HCT116 (cell line): ENCODE results near the gene MFAP2. TPM values are rescaled to one million over a fixed set of nuclear protein-coding genes. Genes with fewer than 3 reads are reported as not detected.

Experiments
- ATAC-seq: fragments of 200-7000 bp; cut with Tn5 transposase; 2 replicates; pipeline ENCODE4 v1.9.1; 2020; ENCODE audit warnings: mild to moderate bottlenecking, moderate library complexity
- BruUV-seq: library from RNA; stranded (reverse); fragments of 400-500 nt; replicated peaks from 2 replicates; lab custom pipeline; 2021; lab: Mats Ljungman, UMichigan
- CTCF ChIA-PET: fragments of 300-600 bp; sonication (Branson Sonifier 250); formaldehyde crosslinking; loops from one replicate; lab custom pipeline; 2021; ENCODE audit warnings: antibody characterized with exemption; lab: Charles Lee
- POLR2A ChIA-PET: fragments of 300-600, 350-600 bp; sonication (Branson Sonifier 250); formaldehyde crosslinking; loops from one replicate; lab custom pipeline; 2021; ENCODE audit warnings: antibody characterized with exemption; lab: Charles Lee
- RAD21 ChIA-PET, 2 experiments: fragments of 300-600 bp; sonication (Branson Sonifier 250); formaldehyde crosslinking; loops; one replicate each; lab custom pipeline; 2023; ENCODE audit warnings: low total read pairs in 2 of 2; ENCODE audit not compliant: uncharacterized antibody in 2 of 2, unreplicated experiment in 2 of 2, low non-redundant PET in 1 of 2; lab: Charles Lee
- DNase-seq: peaks from one replicate; pipeline ENCODE4 v3.0.0-alpha.2; 2010; ENCODE audit warnings: low read depth, low spot score
- H2AFZ ChIP-seq: fragments of 200-600 bp; shearing (Covaris generic), sonication (generic); 2 replicates; pipeline ENCODE4 v1.6.1; 2017; ENCODE audit warnings: low read depth, mixed run types, mixed read lengths, antibody characterized with exemption, low read length; ENCODE audit not compliant: poor library complexity, severe bottlenecking
- H3K27ac ChIP-seq: 2 replicates; pipeline ENCODE4 v1.5.1; 2012; ENCODE audit warnings: low read depth, low read length
- H3K27me3 ChIP-seq: fragments of 200-600 bp; sonication (generic); 2 replicates; pipeline ENCODE4 v1.6.1; 2016; ENCODE audit warnings: mixed run types, low read length, mixed read lengths; ENCODE audit not compliant: insufficient read depth
- H3K36me3 ChIP-seq, 2 experiments: fragments of 200-500 bp in 1 of 2; fragments of 200-600 bp in 1 of 2; sonication (Bioruptor generic) in 1 of 2; sonication (generic) in 1 of 2; 2 replicates each; pipeline versions ENCODE4 v1.5.1 to v1.6.1; 2014 to 2016; ENCODE audit warnings: low read length in 2 of 2, inconsistent platforms in 1 of 2, mixed read lengths in 1 of 2, mixed run types in 1 of 2; ENCODE audit not compliant: insufficient read depth in 2 of 2, control insufficient read depth in 1 of 2
- H3K4me1 ChIP-seq, 2 experiments: fragments of 200-600 bp in 1 of 2; sonication (generic) in 1 of 2; 2 replicates each; pipeline versions ENCODE4 v1.5.1 to v1.6.1; 2012 to 2017; ENCODE audit warnings: low read length in 2 of 2, inconsistent platforms in 1 of 2, mild to moderate bottlenecking in 1 of 2, mixed read lengths in 1 of 2, mixed run types in 1 of 2, moderate library complexity in 1 of 2; ENCODE audit not compliant: insufficient read depth in 2 of 2, control insufficient read depth in 1 of 2
- H3K4me2 ChIP-seq: fragments of 200-600 bp; sonication (generic); 2 replicates; pipeline ENCODE4 v1.6.1; 2017; ENCODE audit warnings: mixed run types, low read length, mixed read lengths
- H3K4me3 ChIP-seq, 2 experiments: fragments of 200-600 bp in 1 of 2; sonication (generic) in 1 of 2; replicated peaks in 1 of 2; 2 replicates each; pipeline ENCODE4 v1.5.1; 2011 to 2016; ENCODE audit warnings: low read length in 2 of 2, control low read depth in 1 of 2, low read depth in 1 of 2, mild to moderate bottlenecking in 1 of 2, mixed read lengths in 1 of 2, mixed run types in 1 of 2
- H3K79me2 ChIP-seq: fragments of 200-600 bp; sonication (generic); 2 replicates; pipeline ENCODE4 v1.6.1; 2017; ENCODE audit warnings: mild to moderate bottlenecking, mixed run types, low read length, moderate library complexity, mixed read lengths; ENCODE audit not compliant: insufficient read depth
- H3K9ac ChIP-seq: fragments of 200-600 bp; sonication (generic); 2 replicates; pipeline ENCODE4 v1.6.1; 2016; ENCODE audit warnings: low read length, mixed read lengths
- H3K9me2 ChIP-seq: fragments of 200-600 bp; sonication (generic), shearing (Covaris generic); 2 replicates; pipeline ENCODE4 v1.6.1; 2017; ENCODE audit warnings: mixed run types, mild to moderate bottlenecking, moderate library complexity; ENCODE audit not compliant: insufficient read depth
- H3K9me3 ChIP-seq, 2 experiments: fragments of 200-500 bp in 1 of 2; fragments of 200-600 bp in 1 of 2; sonication (Bioruptor generic) in 1 of 2; sonication (generic) in 1 of 2; 2 replicates each; pipeline ENCODE4 v1.6.1; 2014 to 2017; ENCODE audit warnings: low read length in 2 of 2, mixed read lengths in 2 of 2, inconsistent platforms in 1 of 2, low read depth in 1 of 2, mild to moderate bottlenecking in 1 of 2, mixed run types in 1 of 2, moderate library complexity in 1 of 2; ENCODE audit not compliant: control insufficient read depth in 1 of 2, insufficient read depth in 1 of 2
- H4K20me1 ChIP-seq: fragments of 200-600 bp; sonication (generic), shearing (Covaris generic); 2 replicates; pipeline ENCODE4 v1.6.1; 2017; ENCODE audit warnings: mixed run types, mild to moderate bottlenecking, moderate library complexity; ENCODE audit not compliant: insufficient read depth
- CEBPB ChIP-seq: IDR thresholded peaks from 2 replicates; pipeline ENCODE4 v1.6.1; 2012; ENCODE audit warnings: low read depth
- EGR1 ChIP-seq: IDR thresholded peaks from 2 replicates; pipeline ENCODE4 v1.6.1; 2012; ENCODE audit warnings: low read depth
- EZH2 ChIP-seq: fragments of 200-600 bp; sonication (generic); IDR thresholded peaks from 2 replicates; pipeline ENCODE4 v1.6.1; 2017; ENCODE audit warnings: antibody characterized with exemption, mixed run types
- EZH2phosphoT487 ChIP-seq: fragments of 200-600 bp; IDR thresholded peaks from 2 replicates; pipeline ENCODE4 v1.6.1; 2018; ENCODE audit warnings: antibody characterized with exemption, borderline replicate concordance
- JUND ChIP-seq: IDR thresholded peaks from 2 replicates; pipeline ENCODE4 v1.6.1; 2012
- POLR2A ChIP-seq: IDR thresholded peaks from 2 replicates; pipeline ENCODE4 v1.7.0; 2011; ENCODE audit warnings: borderline replicate concordance; ENCODE audit not compliant: insufficient read depth, insufficient read length; ENCODE audit errors: extremely low read depth
- POLR2AphosphoS5 ChIP-seq: IDR thresholded peaks from 2 replicates; pipeline ENCODE4 v1.6.1; 2011; ENCODE audit warnings: mild to moderate bottlenecking, low read depth, low read length, moderate library complexity
- RAD21 ChIP-seq: IDR thresholded peaks from 2 replicates; pipeline ENCODE4 v1.6.1; 2012; ENCODE audit warnings: low read depth, mild to moderate bottlenecking
- SP1 ChIP-seq: IDR thresholded peaks from 2 replicates; pipeline ENCODE4 v1.6.1; 2012; ENCODE audit warnings: low read depth
- SRF ChIP-seq: IDR thresholded peaks from 2 replicates; pipeline ENCODE4 v1.6.1; 2012; ENCODE audit warnings: low read depth
- ZNF274 ChIP-seq: fragments of 200-500 bp; sonication (Bioruptor generic); IDR thresholded peaks from 2 replicates; pipeline ENCODE4 v1.6.1; 2014; ENCODE audit warnings: mild to moderate bottlenecking, low read depth, low read length, inconsistent platforms
- intact Hi-C: fragments of 100-400 bp; cut with micrococcal nuclease; formaldehyde crosslinking; loops from 2 replicates; pipeline ENCODE4 v1.10.0; 2022
- total RNA-seq: library from RNA; stranded (reverse); gene quantifications from one replicate; pipeline ENCODE4 v1.2.1, GENCODE V29; 2021; ENCODE audit not compliant: unreplicated experiment
- TF ChIP-seq, protein P1 (sequence below), 3 experiments: fragments of 200-600 bp in 1 of 3; sonication (generic) in 1 of 3; IDR thresholded peaks in 2 of 3; conservative IDR thresholded peaks in 1 of 3; 2 replicates each; pipeline ENCODE4 v1.5.1; 2012 to 2017; ENCODE audit warnings: low read depth in 2 of 3, low read length in 2 of 3, antibody characterized with exemption in 1 of 3, borderline replicate concordance in 1 of 3, control low read depth in 1 of 3, mild to moderate bottlenecking in 1 of 3, mixed read lengths in 1 of 3, mixed run types in 1 of 3, moderate library complexity in 1 of 3; ENCODE audit not compliant: insufficient read depth in 1 of 3

The MFAP2 gene
- total RNA-seq, 1 experiment from 2014 or later, result 63.1 TPM

- no peak overlapping the region for H2AFZ ChIP-seq
- H3K4me2 ChIP-seq, result no peak overlapping the region
- no peak overlapping the region for H3K27ac ChIP-seq
- no peaks in the 10 kb centered on the region for H3K27me3 ChIP-seq
- TF ChIP-seq SRF (no peak), SP1 (no peak), JUND (no peak), EGR1 (no peak), POLR2AphosphoS5 (no peak)
- TF ChIP-seq, all 23 proteins: peak for 0
- Histone ChIP-seq H3K9me3 (no peaks in the 10 kb centered on the region), H3K9ac (no peak overlapping the region), H3K36me3 (peaks cover 0 to 8% of the 10 kb centered on the region in 2 experiments; a peak in 2 of 4 replicates), H3K9me2 (no peaks in the 10 kb centered on the region), H3K4me3 (no peak overlapping the region), H3K79me2 (peaks cover 30% of the 10 kb centered on the region; the same call in 1 of the 2 replicates), H3K4me1 (peaks cover 19 to 34% of the 10 kb centered on the region in 2 experiments), H4K20me1 (no peaks in the 10 kb centered on the region)
- intact Hi-C loops, result no loop called here
- no TSS peak for BruUV-seq
- CTCF ChIA-PET, result no interaction called here
- DNase-seq (no peak), ATAC-seq (no peak)
- RAD21 ChIA-PET, result no interaction called here
- POLR2A ChIA-PET, result no interaction called here
Measured at GRCh38 chr1:16977377-16977776, 3.0 kb downstream of the MFAP2 start.

- CTCF ChIA-PET, result no interaction called here
- RAD21 ChIA-PET, result no interaction called here
- no peaks in the 10 kb centered on the region for H3K9me3 ChIP-seq
- H3K36me3 ChIP-seq, result peaks cover 0 to 8% of the 10 kb centered on the region in 2 experiments; a peak in 2 of 4 replicates
- H4K20me1 ChIP-seq, result no peaks in the 10 kb centered on the region
- H3K27ac ChIP-seq, result no peak overlapping the region
- BruUV-seq, result no TSS peak
- H3K4me2 ChIP-seq, result no peak overlapping the region
- H3K4me3 ChIP-seq, result no peak overlapping the region
- no peak for ATAC-seq
- peaks cover 30% of the 10 kb centered on the region; the same call in 1 of the 2 replicates for H3K79me2 ChIP-seq
- no peaks in the 10 kb centered on the region for H3K27me3 ChIP-seq
- no peaks in the 10 kb centered on the region for H3K9me2 ChIP-seq
- POLR2A ChIA-PET, result no interaction called here
- no peak overlapping the region for H3K9ac ChIP-seq
- no peak overlapping the region for H2AFZ ChIP-seq
- no peak for TF ChIP-seq POLR2AphosphoS5
- TF ChIP-seq CEBPB, result no peak
- no peak for TF ChIP-seq EZH2phosphoT487
- no peak for TF ChIP-seq JUND
- TF ChIP-seq, protein P1, sequence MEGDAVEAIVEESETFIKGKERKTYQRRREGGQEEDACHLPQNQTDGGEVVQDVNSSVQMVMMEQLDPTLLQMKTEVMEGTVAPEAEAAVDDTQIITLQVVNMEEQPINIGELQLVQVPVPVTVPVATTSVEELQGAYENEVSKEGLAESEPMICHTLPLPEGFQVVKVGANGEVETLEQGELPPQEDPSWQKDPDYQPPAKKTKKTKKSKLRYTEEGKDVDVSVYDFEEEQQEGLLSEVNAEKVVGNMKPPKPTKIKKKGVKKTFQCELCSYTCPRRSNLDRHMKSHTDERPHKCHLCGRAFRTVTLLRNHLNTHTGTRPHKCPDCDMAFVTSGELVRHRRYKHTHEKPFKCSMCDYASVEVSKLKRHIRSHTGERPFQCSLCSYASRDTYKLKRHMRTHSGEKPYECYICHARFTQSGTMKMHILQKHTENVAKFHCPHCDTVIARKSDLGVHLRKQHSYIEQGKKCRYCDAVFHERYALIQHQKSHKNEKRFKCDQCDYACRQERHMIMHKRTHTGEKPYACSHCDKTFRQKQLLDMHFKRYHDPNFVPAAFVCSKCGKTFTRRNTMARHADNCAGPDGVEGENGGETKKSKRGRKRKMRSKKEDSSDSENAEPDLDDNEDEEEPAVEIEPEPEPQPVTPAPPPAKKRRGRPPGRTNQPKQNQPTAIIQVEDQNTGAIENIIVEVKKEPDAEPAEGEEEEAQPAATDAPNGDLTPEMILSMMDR (IDR thresholded peaks at IDR 0.05 in 2 of 3, conservative IDR thresholded peaks at IDR 0.05 in 1 of 3; ENCODE audit: borderline replicate concordance in 1 of 3, insufficient read depth in 1 of 3, low read depth in 2 of 3, low read length in 2 of 3), result no peak
- TF ChIP-seq RAD21, result no peak
- no peak for TF ChIP-seq EZH2
- no peak for TF ChIP-seq SRF
- no peak for TF ChIP-seq POLR2A
- no peak for TF ChIP-seq ZNF274
- peaks cover 23 to 38% of the 10 kb centered on the region in 2 experiments for H3K4me1 ChIP-seq
- no peak for DNase-seq
- intact Hi-C loops, result no loop called here
Measured at GRCh38 chr1:16976966-16977365, 3.5 kb downstream of the MFAP2 start.
